Measurements from ENCODE around the gene SFMBT1. TPM values are rescaled to one million over a fixed set of nuclear protein-coding genes. Genes with fewer than 3 reads are reported as not detected.

SFMBT1 gene
- total RNA-seq, 1 experiment from 2014 or later = 14.8 TPM

DNA sequence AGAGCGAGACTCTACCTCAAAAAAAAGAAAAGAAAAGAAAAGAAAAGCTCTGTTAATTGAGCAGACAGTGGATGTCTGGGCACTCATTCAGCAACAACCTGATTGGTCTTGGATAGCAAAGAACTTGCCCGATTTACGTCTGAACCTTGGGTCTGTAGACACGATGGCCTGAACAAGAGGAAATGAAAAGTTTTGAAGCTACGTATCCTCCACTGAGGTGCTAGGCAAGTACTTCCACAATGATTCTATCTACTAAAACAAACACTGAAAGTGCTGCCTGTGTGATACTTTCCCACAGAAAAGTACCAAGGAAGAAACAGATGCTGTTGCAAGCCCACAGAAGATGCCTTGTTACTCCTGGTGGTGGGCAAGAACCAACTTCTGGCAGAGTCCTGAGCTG, 189.2 kb downstream of the SFMBT1 start:
- H3K79me2 ChIP-seq (ENCODE audit: insufficient read depth, low read length) = no peaks in the 10 kb centered on the region
- ATAC-seq (no peak), DNase-seq (ENCODE audit: low read depth, low spot score) (no peak)
- peaks cover 0 to 2% of the 10 kb centered on the region in 2 experiments; a peak in 1 of 4 replicates for H3K36me3 ChIP-seq (ENCODE audit: control insufficient read depth in 1 of 2, insufficient read depth in 2 of 2, low read length in 2 of 2)
- H4K20me1 ChIP-seq (ENCODE audit: insufficient read depth) = no peaks in the 10 kb centered on the region
- H3K4me3 ChIP-seq (replicated peaks in 1 of 2; ENCODE audit: low read depth in 1 of 2, low read length in 2 of 2) = no peak overlapping the region
- intact Hi-C loops (cut with micrococcal nuclease) = no loop called here
- ChIA-PET POLR2A (no interaction called here), CTCF (no interaction called here), RAD21 (ENCODE audit: low non-redundant PET in 1 of 2, low total read pairs in 2 of 2, uncharacterized antibody in 2 of 2, unreplicated experiment in 2 of 2) (interaction anchor here in 1 of 2 experiments (0.6 kb wide), 1 partner anchor 65 kb away, joined by 4 read pairs; no protein-coding TSS in a partner anchor)
- no TSS peak for BruUV-seq (replicated peaks)
- no peaks in the 10 kb centered on the region for H3K27me3 ChIP-seq (ENCODE audit: insufficient read depth, low read length)
- H3K4me1 ChIP-seq (ENCODE audit: control insufficient read depth in 1 of 2, insufficient read depth in 2 of 2, low read length in 2 of 2) = no peaks in the 10 kb centered on the region
- no peak overlapping the region for H3K27ac ChIP-seq (ENCODE audit: low read depth, low read length)
- TF ChIP-seq ZNF274 (IDR thresholded peaks at IDR 0.05; ENCODE audit: low read depth, low read length) (no peak), EZH2phosphoT487 (IDR thresholded peaks at IDR 0.05; ENCODE audit: borderline replicate concordance) (no peak), FOSL1 (IDR thresholded peaks at IDR 0.05; ENCODE audit: low read depth) (no peak), ZFX (IDR thresholded peaks at IDR 0.05) (no peak), SIN3A (IDR thresholded peaks at IDR 0.05; ENCODE audit: low read depth) (no peak), POLR2A (IDR thresholded peaks at IDR 0.05; ENCODE audit: borderline replicate concordance, extremely low read depth, insufficient read depth, insufficient read length) (no peak), YY1 (IDR thresholded peaks at IDR 0.05; ENCODE audit: extremely low read depth, insufficient replicate concordance, low read depth, low read length) (no peak), EZH2 (IDR thresholded peaks at IDR 0.05) (no peak), EGR1 (IDR thresholded peaks at IDR 0.05; ENCODE audit: low read depth) (no peak), SRF (IDR thresholded peaks at IDR 0.05; ENCODE audit: low read depth) (no peak), RAD21 (IDR thresholded peaks at IDR 0.05; ENCODE audit: low read depth) (no peak)
- TF ChIP-seq, protein P1, sequence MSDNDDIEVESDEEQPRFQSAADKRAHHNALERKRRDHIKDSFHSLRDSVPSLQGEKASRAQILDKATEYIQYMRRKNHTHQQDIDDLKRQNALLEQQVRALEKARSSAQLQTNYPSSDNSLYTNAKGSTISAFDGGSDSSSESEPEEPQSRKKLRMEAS (IDR thresholded peaks at IDR 0.05) = no peak
- TF ChIP-seq, protein P2, sequence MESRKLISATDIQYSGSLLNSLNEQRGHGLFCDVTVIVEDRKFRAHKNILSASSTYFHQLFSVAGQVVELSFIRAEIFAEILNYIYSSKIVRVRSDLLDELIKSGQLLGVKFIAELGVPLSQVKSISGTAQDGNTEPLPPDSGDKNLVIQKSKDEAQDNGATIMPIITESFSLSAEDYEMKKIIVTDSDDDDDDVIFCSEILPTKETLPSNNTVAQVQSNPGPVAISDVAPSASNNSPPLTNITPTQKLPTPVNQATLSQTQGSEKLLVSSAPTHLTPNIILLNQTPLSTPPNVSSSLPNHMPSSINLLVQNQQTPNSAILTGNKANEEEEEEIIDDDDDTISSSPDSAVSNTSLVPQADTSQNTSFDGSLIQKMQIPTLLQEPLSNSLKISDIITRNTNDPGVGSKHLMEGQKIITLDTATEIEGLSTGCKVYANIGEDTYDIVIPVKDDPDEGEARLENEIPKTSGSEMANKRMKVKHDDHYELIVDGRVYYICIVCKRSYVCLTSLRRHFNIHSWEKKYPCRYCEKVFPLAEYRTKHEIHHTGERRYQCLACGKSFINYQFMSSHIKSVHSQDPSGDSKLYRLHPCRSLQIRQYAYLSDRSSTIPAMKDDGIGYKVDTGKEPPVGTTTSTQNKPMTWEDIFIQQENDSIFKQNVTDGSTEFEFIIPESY (IDR thresholded peaks at IDR 0.05; ENCODE audit: extremely low read depth, insufficient replicate concordance, low read length) = no peak
- TF ChIP-seq, protein P3, sequence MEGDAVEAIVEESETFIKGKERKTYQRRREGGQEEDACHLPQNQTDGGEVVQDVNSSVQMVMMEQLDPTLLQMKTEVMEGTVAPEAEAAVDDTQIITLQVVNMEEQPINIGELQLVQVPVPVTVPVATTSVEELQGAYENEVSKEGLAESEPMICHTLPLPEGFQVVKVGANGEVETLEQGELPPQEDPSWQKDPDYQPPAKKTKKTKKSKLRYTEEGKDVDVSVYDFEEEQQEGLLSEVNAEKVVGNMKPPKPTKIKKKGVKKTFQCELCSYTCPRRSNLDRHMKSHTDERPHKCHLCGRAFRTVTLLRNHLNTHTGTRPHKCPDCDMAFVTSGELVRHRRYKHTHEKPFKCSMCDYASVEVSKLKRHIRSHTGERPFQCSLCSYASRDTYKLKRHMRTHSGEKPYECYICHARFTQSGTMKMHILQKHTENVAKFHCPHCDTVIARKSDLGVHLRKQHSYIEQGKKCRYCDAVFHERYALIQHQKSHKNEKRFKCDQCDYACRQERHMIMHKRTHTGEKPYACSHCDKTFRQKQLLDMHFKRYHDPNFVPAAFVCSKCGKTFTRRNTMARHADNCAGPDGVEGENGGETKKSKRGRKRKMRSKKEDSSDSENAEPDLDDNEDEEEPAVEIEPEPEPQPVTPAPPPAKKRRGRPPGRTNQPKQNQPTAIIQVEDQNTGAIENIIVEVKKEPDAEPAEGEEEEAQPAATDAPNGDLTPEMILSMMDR (IDR thresholded peaks at IDR 0.05 in 2 of 3, conservative IDR thresholded peaks at IDR 0.05 in 1 of 3; ENCODE audit: borderline replicate concordance in 1 of 3, insufficient read depth in 1 of 3, low read depth in 2 of 3, low read length in 2 of 3) = no peak
- TF ChIP-seq, protein P4, sequence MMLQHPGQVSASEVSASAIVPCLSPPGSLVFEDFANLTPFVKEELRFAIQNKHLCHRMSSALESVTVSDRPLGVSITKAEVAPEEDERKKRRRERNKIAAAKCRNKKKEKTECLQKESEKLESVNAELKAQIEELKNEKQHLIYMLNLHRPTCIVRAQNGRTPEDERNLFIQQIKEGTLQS (IDR thresholded peaks at IDR 0.05) = no peak
- no peaks in the 10 kb centered on the region for H3K9me3 ChIP-seq (ENCODE audit: control insufficient read depth in 1 of 2, insufficient read depth in 1 of 2, low read depth in 1 of 2, low read length in 2 of 2)
- no peak overlapping the region for H3K9ac ChIP-seq (ENCODE audit: low read length)
- no peaks in the 10 kb centered on the region for H3K9me2 ChIP-seq (ENCODE audit: insufficient read depth)
- H2AFZ ChIP-seq (ENCODE audit: low read depth, low read length, poor library complexity, severe bottlenecking) = no peak overlapping the region
- H3K4me2 ChIP-seq (ENCODE audit: low read length) = no peak overlapping the region
